GM19328 (cell line): ENCODE data around the gene RABAC1.
"Not testable (repeated sequence)": the region's sequence is repeated elsewhere in the genome, so short reads cannot be mapped to it uniquely, and the experiment has no call there.

Experiments
- ATAC-seq: cut with Tn5 transposase; IDR thresholded peaks from one replicate; pipeline ENCODE4 v1.9.1; 2021; ENCODE audit warnings: mild to moderate bottlenecking, moderate library complexity; ENCODE audit not compliant: unreplicated experiment

The RABAC1 gene

DNA sequence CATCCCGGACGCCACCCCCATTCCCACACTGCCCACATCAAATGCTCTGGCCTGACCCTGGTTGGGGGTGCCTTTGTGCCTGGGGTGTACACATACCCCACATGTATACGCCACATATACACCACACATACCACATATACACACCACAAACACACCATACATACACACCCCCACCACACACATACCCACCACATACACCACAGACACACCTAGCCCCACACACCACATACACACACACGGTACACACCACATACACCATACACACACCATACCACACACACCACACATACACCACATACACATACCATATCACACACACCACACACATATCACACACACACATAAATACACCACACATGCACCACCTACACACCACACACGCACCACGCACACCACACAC lies 41.0 kb downstream of the RABAC1 start:
- no peak for ATAC-seq

DNA sequence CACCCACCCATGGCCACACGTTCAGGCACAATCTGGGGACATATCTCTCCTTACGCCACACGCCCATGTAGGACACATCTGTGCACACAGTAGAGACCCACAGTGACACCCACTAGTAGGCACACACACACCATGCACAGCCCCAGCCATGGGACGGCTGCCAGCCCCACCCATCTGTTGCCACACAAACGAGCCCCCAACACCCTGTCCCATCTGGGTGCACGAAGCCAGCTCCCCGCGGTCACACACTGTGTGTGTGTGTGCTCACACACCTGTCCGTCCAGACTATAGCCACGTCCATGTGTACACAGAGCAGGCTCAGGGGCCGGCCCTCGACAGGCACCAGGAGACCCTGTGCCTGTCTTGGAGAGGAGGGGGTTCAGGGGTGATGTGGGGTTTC lies 41.4 kb downstream of the RABAC1 start:
- ATAC-seq, result no peak

DNA sequence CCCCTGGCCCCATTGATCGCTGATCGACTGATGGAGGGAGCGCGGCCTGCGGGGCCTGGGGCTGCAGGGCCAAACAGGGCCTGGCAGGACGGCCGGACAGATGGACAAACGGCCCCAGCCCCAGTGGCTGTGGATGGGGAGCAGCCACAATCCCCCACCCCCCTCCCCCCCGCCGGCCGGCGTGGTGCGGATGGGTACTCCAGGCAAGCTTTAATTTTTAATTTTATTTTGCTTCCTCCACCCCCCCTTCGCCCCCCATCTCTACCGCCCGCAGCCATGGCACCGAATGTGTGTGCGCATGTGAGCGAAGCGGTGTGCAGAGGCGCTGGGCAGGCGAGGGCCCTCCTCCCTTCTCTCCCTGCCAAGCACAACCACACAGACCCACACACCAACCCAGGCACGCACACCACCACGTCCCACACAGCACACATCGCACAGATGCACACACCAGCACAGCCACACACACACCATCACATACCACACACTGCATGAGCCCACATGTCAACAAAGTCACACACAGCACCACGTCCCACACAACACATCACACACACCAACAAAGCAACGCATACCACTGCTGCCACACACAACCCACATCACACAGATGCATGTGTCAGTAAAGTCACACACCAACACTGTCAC lies 43.2 kb downstream of the RABAC1 start:
- ATAC-seq, result no peak

- ATAC-seq, result no peak
Measured at GRCh38 chr19:41915021-41915775, 43.9 kb downstream of the RABAC1 start.

GRCh38 chr19:41914424-41914834 lies 44.7 kb downstream of the RABAC1 start:
- ATAC-seq, result not testable (repeated sequence)

DNA sequence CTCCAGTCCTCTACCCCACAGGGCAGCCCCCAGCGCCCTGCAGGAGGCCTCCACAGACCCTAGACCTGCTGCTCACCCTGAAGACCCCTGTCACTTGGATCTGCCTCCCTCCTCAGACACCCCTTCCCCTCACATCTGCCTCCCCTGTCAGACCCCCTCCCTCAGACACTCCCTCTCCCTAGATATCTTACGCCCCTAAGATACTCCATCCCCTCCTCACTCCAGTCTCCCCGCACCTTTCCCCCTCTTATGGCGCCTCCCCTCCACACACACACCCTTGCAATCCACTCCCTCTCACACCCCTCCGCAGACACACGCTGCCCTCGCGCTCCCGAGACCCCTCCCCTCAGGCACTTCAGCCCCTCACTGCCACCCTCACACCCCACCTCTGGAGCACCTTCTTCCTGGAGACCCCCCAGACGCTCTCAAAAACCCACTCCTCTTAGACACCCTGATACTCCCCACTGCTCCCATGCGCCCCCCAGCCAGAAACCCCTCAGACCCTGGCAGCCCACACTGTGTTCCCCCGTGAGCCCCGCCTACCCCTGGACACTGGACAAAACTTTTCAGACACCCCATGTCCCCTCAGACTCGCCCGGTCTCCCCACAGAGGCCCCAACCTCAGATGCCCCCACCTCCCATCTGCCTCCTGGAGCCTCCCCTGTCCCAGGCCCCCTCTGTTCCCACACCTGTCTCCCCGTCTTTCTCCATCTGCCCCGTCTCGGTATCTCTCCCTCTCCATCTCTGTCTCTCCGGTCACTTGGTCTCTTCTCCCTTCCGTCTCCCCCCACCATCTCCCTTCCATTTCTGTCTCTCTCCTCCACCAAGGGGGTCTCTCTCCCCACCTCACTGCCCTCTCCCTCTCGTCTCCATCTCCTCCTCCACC lies 45.3 kb downstream of the RABAC1 start:
- ATAC-seq, result no peak

DNA sequence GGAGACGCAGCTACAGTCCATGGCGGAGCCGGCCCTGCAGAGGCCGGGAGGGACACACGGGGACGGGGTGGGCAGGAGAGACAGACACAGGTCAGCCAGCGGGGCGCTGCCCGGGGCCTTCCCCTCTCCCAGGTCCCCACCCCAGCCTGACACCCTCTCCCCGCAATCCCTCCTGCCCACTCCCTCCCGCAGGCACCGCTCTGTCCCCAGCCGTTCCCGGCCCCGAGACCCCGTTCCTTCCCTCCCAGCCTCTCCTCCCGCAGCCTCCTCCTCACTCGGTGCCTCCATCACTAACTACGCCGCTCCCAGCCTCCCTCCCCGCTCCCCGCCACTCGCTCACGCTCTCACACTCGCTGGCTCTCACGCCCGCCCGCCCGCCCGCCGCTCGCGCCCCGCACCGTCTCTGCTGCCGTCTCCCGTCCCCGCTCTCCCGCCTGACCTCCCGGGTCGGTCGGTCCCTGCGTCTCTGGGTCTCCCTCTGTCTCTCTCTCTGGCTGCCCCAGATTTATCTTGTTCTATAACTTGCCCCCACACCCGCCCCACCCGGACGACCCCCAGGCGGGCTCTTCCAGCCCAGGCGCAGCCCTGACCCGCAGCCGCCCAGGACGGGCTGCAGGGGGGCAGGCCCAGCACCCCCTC lies 46.1 kb downstream of the RABAC1 start:
- no peak for ATAC-seq

DNA sequence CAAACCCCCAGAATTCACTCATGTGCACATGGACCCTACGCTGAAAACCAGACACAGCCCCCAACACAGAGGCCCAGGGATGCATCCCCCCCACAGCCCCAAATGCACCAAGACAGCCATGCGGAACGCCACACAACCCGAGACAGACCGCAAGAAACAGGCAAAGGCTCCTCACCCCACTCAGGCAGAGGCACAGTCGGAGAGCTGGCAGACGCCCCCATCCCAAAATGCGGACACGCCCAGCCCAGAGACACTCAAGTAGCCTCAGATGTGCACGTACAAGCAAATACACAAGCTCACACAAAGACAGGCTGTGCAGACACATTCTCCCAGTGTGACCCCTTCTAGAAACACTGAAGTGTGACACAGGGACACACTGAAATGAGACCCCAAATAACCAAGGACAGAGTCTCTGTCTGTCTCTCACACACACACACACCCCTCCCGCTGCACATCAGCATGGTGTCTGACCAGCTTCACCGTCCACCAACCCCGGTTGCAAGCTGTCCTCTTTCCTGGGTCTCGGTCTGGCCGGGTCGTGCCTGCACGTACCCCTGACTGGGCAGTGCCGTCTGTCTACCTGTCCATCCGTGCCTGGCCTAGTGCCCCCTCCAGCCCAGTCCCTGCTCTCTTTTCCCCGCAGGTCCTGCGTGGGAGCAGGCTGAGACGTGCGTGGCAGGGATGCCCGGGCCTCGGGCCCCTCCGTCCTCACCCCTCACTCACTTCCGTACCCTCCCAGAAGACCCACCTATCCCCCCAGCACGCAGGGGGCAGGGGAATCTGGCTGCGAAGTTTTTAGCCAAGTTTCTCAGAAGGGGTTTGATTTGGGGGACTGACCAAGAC lies 47.0 kb downstream of the RABAC1 start:
- no peak for ATAC-seq

GRCh38 chr19:41910992-41911888 lies 47.9 kb downstream of the RABAC1 start:
- ATAC-seq, result no peak

- ATAC-seq, result no peak
Measured at GRCh38 chr19:41910240-41910991, 48.7 kb downstream of the RABAC1 start.

DNA sequence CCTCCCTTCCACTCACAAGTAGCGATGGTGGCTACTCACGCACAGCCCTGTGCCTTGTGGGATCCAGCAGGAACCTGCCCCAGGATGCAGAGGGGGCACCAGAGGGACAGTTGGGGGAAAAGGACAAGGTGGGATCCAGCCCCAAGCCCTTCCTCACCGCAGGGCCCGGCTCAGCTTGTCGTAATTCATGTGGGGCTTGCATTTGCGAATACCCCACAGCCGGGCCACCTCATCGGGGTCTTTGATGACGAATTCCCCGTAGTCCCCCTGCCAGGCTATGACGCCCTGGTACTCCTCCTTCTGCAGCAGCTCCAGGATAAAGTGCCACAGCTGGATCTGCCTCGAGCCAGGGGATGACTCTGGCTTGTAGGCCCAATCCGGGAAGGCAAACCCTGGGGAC lies 49.4 kb downstream of the RABAC1 start:
- ATAC-seq, result no peak

DNA sequence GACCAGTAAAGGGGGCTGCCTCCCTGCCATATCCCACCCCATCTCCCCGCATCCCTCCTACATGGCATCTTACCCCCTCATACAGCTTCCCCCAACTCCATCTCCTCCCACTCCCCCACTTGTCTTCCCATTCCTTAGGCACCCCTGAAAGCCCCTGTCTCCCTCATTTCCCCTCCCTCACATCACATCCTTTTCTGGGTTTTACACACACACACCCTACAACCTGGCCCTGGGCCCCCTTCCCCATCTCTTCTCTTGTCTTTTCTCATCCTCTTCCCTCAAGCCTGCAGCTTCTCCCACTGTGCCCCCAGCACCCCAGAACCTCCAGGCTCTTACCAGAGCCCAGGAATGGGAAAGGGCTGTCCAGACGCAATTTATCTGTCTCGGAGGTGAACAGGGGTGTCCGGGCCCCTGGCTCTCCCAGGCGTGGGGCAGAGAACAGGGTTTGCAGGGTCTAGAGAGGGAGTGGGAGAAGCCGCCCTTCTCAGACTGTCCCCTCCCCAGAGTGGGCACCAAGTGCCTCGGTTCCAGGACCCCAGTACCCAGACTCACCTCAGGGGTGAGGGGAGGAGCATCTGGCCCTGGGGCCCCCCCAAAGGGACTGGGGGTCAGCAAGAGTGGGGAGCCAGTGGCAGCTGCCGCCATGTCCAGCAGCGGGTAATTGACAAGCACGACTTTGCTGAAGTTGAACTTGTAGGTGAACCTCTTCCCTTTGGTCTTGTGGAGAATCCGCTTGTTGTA lies 50.2 kb downstream of the RABAC1 start:
- ATAC-seq, result no peak

DNA sequence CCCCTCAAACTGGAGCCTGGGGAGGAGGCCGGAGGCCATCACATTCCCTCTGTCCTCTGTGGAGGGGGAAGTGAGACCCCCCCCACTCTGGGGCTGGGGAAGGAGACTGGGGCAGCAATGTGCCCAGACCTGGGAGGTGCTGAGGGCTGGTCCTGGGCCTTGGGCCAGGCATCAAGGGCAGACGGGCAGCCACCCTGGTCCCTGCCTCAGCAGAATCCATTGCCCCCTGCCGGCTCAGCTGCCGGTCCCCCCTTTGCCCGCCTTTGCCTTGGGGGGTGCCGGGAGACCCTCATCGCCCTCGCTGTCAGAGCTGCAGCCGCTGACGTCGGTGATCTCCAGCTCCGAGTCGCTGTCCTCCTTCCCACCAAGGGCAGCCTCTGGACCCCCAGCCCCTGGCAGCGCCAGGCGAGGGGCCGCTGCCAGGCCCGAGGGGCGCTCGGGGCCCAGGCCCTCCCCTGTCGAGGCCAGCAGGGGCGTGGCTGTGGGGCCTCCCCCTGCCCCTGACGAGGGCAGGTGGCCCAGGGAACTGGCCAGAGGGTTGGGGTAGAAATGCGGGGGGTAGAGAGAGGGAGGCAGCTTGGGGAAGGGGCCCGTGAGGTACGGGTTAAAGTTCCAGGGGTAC lies 51.0 kb downstream of the RABAC1 start:
- no peak for ATAC-seq

DNA sequence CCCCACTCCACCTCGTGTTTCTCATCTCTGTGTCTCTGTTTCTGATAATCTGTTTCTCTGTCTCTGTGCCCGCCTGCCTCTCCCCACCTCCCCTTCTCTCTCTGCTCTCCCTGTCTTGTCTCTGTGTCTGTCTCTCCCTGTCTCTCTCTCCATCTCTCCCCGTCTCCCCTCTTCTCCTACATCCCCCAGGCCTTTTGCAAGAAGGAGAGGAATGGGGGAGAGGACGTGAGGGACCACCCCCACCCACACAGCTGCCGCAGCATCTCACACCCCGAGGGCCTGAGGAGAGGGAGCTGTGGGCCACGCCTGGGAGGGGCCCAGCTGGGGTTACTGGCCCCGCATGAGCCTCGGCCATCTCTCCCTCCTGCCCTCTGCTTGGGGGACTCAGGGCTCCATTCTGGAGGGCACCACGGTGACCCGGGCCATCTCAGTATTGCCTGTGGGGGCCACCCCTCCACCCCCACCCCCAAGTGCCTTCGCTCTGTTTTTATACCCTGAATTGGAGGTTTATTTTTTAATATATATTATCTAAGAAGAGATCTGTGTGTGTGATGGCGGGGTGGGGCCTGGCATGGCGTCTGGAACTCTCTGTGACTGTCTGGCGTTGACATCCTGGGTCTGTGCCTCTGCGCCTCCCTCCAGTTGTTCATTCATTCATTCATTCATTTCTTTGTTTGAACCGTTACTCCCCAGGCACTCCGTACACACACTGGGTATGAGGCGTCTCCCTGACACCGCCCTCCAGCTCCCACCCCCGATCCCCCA lies 52.0 kb downstream of the RABAC1 start:
- no peak for ATAC-seq
